WTC11 (cell line): ENCODE results near the gene SCNN1A.

Experiments used
- ATF2 ChIP-seq: sonication (generic); formaldehyde crosslinking; IDR thresholded peaks from 2 replicates; pipeline ENCODE4 v1.8.1; 2022; ENCODE audit warnings: low read depth, missing genetic modification reagents, borderline replicate concordance
- CTCF ChIP-seq: fragments of 200-600 bp; IDR thresholded peaks from 2 replicates; pipeline ENCODE4 v1.8.0; 2022; ENCODE audit warnings: antibody characterized with exemption
- E2F1 ChIP-seq: sonication (generic); formaldehyde crosslinking; IDR thresholded peaks from 2 replicates; pipeline ENCODE4 v1.8.0; 2022; ENCODE audit warnings: mild to moderate bottlenecking, missing genetic modification reagents
- FOXP1 ChIP-seq: sonication (generic); formaldehyde crosslinking; IDR thresholded peaks from 2 replicates; pipeline ENCODE4 v1.8.0; 2022; ENCODE audit warnings: missing genetic modification reagents, mild to moderate bottlenecking, moderate library complexity, borderline replicate concordance
- HMGXB4 ChIP-seq: sonication (generic); formaldehyde crosslinking; IDR thresholded peaks from 2 replicates; pipeline ENCODE4 v1.8.1; 2023; ENCODE audit warnings: mild to moderate bottlenecking, moderate library complexity, missing genetic modification reagents
- IRF1 ChIP-seq: sonication (generic); formaldehyde crosslinking; IDR thresholded peaks from 2 replicates; pipeline ENCODE4 v1.8.0; 2023; ENCODE audit warnings: missing genetic modification reagents
- SMAD3 ChIP-seq: sonication (generic); formaldehyde crosslinking; IDR thresholded peaks from 2 replicates; pipeline ENCODE4 v1.8.0; 2022; ENCODE audit warnings: missing genetic modification reagents, mild to moderate bottlenecking, borderline replicate concordance
- TEAD1 ChIP-seq: sonication (generic); formaldehyde crosslinking; IDR thresholded peaks from 2 replicates; pipeline ENCODE4 v1.8.0; 2022; ENCODE audit warnings: mild to moderate bottlenecking, missing genetic modification reagents

GRCh38 chr12:6376079-6376869 lies 911 bp upstream of the SCNN1A start:
- no peak for TF ChIP-seq CTCF
- TF ChIP-seq TEAD1 (CRISPR knock-in tag), result peak; percentile 53; the same call in 1 of the 2 replicates
- TF ChIP-seq FOXP1 (CRISPR knock-in tag), result no peak
- TF ChIP-seq E2F1 (CRISPR knock-in tag), result no peak
- no peak for TF ChIP-seq IRF1 (CRISPR knock-in tag)
- no peak for TF ChIP-seq HMGXB4 (CRISPR knock-in tag)
- no peak for TF ChIP-seq SMAD3 (CRISPR knock-in tag)
- no peak for TF ChIP-seq ATF2 (CRISPR knock-in tag)
